NCI-H146 treated with DMSO at 0.1 percent for 48 hours (cell line): ENCODE measurements around the gene COL16A1.

Experiments
- DNase-seq: peaks from one replicate; lab custom pipeline; 2025; ENCODE audit not compliant: unreplicated experiment; lab: John Stamatoyannopoulos, UW

Gene COL16A1

GRCh38 chr1:31626223-31627207 lies 77.3 kb downstream of the COL16A1 start:
- DNase-seq, result no peak

DNA sequence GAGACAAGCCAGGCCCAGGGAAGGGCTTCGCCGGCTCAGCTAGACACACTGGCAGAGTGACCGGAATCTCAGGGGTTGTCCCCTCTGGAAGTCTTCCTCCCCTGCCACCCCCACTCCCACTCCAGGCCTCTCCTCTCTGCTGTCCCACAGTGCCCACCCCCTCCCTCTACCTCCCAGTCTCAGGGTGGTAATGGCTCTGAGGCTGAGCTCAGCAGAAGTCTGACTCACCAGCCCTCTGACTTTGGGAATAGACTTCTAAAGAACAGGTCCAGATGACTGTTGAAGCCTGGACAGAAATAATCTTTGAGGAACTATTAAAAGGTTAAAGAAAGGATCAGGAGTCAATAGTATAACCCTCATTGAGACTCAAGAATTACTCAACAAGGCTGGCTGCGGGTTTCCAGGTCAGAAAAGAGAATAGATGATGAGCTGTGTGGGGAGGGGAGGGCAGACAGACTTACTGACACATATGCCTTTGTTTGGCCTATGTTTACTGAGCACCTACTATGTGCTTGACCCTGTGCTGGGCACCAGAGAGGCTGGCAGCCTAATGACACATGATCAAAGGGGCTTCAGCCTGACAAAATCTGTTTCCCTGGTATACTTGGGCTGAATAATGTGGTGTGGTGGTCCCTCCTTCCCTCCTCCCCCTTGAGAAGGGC lies 78.1 kb downstream of the COL16A1 start:
- no peak for DNase-seq

GRCh38 chr1:31624731-31625514 lies 78.9 kb downstream of the COL16A1 start:
- DNase-seq, result no peak

- DNase-seq, result no peak
These were observed 79.5 kb downstream of the COL16A1 start for GRCh38 chr1:31624309-31624708.

- DNase-seq, result no peak
These were observed 80.5 kb downstream of the COL16A1 start for GRCh38 chr1:31623365-31623764.

DNA sequence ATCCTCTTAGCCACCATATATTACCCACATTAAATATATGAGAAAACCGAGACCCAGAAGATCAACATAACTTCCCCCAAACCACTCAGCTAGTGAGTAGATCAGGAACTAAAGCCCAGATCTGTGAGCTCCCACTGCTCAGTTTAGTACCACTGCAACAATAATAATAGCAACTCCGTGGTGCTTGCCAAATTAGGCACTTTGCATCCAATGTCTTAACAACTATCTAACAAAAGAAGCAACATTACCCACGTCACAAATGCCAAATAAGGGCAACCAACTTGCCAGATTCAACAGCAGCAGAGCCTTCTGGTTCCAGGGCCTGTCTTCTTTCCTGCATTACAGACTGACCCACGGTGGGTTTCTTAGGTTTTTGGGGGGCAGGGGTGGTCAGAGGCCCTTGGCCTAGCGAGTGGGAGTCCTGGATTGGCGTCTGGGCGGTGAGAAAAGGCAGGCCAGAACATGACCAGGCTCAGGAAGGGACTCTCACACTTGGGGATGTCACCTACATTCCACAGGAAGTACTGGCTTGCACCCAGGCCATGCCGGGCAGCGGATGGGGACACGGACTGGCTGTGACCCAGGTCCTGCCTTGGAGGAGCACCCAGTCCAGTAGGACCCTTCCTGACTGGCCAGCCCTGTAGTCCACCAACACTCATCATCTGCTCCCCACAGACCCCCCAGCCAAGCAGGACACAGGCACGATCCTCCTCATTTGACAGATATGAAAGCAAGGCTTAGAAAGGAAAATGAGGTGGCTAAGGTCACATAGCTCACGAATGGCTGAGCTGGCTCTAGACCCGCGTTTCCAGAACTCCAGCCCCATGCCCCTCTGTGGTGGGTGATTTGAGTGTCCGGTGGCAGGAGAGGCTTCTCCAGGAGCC lies 81.7 kb downstream of the COL16A1 start:
- no peak for DNase-seq

- DNase-seq, result no peak
These were observed 82.4 kb downstream of the COL16A1 start for GRCh38 chr1:31621498-31621820.

DNA sequence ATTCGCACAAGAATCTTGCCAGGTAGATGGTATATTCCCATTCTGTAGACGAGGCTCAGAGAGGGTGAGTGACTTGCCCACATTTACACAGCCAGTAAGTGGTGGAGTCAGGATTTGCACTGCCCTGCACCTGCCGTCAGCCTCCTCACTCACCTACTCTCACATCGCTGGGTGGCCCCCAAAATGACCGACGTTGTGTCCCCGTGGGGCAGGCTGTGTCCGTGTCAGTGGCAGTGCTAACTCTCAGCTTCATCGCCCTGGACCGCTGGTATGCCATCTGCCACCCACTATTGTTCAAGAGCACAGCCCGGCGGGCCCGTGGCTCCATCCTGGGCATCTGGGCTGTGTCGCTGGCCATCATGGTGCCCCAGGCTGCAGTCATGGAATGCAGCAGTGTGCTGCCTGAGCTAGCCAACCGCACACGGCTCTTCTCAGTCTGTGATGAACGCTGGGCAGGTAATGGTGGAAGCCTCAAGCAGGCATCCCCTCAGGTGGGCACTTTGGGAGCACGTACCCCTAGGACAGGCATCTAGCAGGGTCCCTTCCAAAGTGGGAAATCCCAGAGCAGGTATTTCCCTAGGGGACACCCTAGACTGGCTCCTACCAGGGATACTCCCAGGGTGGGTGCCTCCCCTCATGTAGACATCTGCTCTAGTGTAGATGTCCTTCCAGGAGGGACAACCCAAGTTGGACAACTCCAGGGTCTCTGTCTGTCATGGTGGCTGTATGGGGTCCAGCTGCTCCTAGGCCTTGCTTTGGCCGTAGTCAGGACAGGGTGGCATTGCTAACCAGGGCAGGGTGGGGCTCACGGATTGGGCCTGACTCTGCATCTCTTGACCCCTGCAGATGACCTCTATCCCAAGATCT lies 83.0 kb downstream of the COL16A1 start:
- no peak for DNase-seq

DNA sequence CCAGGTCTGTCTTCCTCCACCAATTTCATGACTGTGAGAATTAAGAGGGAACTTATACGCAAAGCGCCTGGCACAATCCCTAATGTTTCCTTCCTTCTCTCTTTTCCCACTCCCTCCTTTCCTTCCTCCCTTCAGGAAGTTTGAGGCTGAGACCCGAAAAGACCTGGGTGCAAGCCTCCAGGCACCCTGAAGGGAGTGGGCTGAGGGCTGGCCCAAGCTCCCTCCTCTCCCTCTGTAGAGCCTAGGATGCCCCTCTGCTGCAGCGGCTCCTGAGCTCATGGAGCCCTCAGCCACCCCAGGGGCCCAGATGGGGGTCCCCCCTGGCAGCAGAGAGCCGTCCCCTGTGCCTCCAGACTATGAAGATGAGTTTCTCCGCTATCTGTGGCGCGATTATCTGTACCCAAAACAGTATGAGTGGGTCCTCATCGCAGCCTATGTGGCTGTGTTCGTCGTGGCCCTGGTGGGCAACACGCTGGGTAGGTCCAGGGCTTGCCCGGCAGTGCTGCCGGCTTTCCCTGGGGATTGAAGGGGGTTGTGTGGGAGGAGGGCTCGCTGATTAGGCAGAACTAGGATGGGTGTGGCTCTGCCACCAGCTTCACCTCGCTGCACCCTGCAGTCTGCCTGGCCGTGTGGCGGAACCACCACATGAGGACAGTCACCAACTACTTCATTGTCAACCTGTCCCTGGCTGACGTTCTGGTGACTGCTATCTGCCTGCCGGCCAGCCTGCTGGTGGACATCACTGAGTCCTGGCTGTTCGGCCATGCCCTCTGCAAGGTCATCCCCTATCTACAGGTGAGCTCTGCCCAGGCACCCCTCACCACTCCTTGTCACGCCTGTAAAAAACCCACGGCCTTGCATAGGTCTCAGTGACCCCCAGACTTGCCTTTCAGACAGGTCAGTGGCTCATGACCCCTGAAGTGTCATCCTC lies 84.6 kb downstream of the COL16A1 start:
- DNase-seq, result no peak

DNA sequence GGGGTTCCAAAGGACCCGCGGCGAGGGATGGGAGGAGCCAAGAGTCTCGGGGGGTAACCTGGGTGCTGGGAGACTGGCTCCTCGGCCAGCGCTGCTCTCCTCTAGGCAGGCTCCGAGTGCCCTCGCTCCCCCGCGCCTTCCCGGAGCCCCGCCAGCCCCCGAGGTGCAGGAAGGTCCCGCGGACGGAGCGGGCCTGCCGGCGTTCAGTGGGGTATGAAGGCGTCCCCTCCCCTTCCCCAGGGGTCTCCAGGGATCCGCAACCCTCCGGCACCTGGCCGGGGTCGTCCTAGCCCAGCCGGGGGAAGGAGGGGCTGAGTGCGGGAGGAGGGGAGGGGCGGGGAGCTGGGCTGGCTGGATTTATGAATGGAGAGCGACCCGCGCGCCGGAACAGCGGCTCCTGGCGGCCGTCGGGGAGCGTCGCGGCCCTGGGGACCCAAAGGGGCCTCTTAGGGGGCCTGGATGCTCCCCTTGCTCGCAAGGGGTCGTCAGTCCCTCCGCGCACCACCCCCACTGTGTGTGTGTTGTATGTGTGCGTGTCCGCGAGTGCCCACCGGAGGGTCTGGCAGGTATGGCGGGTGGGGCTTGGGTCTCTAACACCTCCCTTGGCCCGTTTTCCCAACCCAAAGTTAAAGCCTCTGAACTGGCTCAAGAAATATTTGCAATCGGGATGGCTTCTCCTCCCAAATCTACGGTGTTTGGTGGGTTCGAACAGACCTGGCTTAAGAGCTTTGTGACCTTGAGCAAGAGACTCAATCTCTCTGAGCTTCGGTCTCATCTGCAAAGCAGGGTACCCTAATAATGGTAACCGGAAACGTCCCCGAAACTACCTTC lies 85.7 kb downstream of the COL16A1 start:
- no peak for DNase-seq

DNA sequence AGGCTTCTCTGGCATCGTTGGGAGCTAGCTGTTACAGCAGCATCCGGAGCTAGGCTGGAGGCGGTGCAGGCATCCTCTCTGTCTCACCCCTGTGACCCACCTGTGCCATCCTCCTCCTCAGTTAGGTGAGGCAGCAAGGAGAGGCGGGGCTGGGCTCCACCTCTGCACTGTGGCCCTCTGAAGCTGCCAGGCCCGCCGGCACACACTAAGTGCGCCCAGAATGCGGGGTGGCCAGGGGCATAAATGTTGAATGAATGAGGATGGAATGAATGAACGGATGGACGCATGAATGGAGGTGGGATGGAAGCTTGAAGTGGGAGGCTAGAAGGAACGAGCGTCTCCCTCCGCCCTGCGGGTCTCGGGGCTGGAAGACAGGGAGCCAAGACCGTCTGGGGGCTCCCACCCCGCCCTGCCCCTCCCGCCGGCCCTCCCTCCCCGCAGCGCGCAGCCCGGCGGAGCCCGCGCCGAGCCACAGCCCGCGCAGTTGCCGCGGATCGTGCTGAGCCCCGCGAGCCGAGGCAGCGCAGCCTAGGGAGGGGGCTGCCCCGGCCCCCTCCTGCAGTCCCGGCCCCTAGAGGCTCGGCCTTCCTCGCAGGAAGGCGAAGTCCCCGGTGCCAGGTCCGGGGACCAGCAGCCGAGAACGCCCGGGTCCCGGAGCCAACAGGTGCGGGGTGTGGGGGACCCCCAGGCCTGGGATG lies 86.5 kb downstream of the COL16A1 start, which contains the start of gene HCRTR1:
TSS of gene HCRTR1 (plus strand) at position 472 of the 698 bp plus-strand sequence. CDS start 1,504 bp downstream, outside the sequence.
- no peak for DNase-seq

GRCh38 chr1:31615939-31616338 lies 87.9 kb downstream of the COL16A1 start:
- no peak for DNase-seq

DNA sequence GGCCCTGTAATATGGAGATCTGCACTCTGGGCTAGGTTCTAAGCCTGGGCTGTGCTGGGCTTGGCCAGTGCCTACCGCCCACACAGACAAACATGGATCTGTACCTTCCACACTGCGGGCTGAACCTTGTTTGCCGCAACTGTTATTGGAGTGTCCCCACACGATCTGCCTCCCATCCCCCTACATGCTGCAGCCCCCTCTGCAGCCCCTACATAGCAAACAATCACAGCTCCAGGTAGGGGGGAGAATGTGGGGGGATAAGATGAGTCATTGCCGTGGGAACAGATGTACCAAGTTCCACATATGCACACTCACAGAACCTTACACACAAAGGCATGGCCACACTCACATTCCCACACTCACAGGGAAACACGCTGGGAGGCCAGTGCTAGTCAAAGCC lies 88.4 kb downstream of the COL16A1 start:
- DNase-seq, result no peak

DNA sequence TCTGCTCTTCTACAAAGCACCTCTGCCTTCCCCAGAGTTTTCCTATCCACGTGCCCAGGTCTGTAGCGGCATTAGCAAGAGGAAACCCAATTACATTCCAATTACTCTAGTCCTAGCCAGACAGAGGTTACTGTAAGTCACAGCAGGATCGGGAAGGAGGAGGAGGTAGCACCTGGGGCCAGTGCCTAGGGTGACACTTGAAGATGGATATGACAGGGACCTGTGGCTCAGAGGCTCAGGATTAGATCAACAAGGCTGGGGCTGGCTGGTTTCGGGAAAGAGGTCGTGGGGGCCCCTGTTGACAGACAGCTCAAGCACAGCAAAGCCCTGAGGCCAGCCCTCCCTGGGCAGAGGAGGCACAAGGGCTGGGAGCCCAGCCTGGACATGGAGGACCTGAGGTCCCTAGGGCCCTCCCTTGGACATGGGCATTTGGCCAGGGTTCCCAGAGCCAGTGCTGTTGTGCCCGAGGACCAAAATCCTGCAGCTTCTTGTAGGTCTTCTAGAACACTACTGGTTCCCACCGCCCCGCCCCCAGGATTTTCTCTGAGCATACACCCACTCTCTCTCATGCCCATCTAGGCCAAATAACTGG lies 89.3 kb downstream of the COL16A1 start:
- DNase-seq, result no peak

- no peak for DNase-seq
These were observed 94.2 kb downstream of the COL16A1 start for GRCh38 chr1:31609514-31610118.

- DNase-seq, result no peak
These were observed 96.5 kb downstream of the COL16A1 start for GRCh38 chr1:31607360-31607759.
